SK-N-SH (cell line): ENCODE results near the gene TMEM266. TPM values are rescaled to one million over a fixed set of nuclear protein-coding genes. Genes with fewer than 3 reads are reported as not detected.

Experiments used
- CTCF ChIA-PET: fragments of 300-600, 350-600 bp; formaldehyde crosslinking; extraction: SDS; loops from one replicate; lab custom pipeline; 2021; lab: Yijun Ruan, JAX
- POLR2A ChIA-PET: fragments of 350-600 bp; sonication (Branson Sonifier 250); formaldehyde crosslinking; extraction: SDS; loops from one replicate; lab custom pipeline; 2020; ENCODE audit warnings: antibody characterized with exemption, inconsistent platforms; lab: Yijun Ruan, JAX
- DNase-seq: peaks from one replicate; pipeline ENCODE4 v3.0.0; 2012
- H2AFZ ChIP-seq: fragments of 200-600 bp; sonication (generic); 2 replicates; pipeline ENCODE4 v1.8.1; 2016; ENCODE audit warnings: antibody characterized with exemption, mild to moderate bottlenecking, low read depth
- H3F3A ChIP-seq: fragments of 200-600 bp; sonication (generic); replicated peaks from 2 replicates; pipeline ENCODE3; 2016; ENCODE audit warnings: antibody characterized with exemption, mild to moderate bottlenecking; ENCODE audit not compliant: insufficient read depth
- H3K27ac ChIP-seq, 2 experiments: fragments of 200-500 bp in 1 of 2; fragments of 200-600 bp in 1 of 2; sonication (Bioruptor generic) in 1 of 2; sonication (generic), shearing (Covaris generic) in 1 of 2; 2 replicates each; pipeline versions ENCODE4 v1.5.1 to v1.6.1; 2014 to 2016; ENCODE audit warnings: low read depth in 2 of 2, inconsistent platforms in 1 of 2, low read length in 1 of 2, mild to moderate bottlenecking in 1 of 2, mixed read lengths in 1 of 2
- H3K27me3 ChIP-seq: fragments of 200-600 bp; sonication (generic), shearing (Covaris generic); 2 replicates; pipeline ENCODE4 v1.6.1; 2016; ENCODE audit warnings: mixed run types; ENCODE audit not compliant: insufficient read depth
- H3K36me3 ChIP-seq, 2 experiments: fragments of 200-500 bp in 1 of 2; fragments of 200-600 bp in 1 of 2; sonication (Bioruptor generic) in 1 of 2; sonication (generic) in 1 of 2; replicated peaks in 1 of 2; 2 replicates each; pipeline versions ENCODE3 to v1.5.1; 2014 to 2016; ENCODE audit warnings: low read length in 1 of 2, mild to moderate bottlenecking in 1 of 2; ENCODE audit not compliant: insufficient read depth in 2 of 2, control insufficient read depth in 1 of 2
- H3K4me1 ChIP-seq, 2 experiments: fragments of 200-500 bp in 1 of 2; fragments of 200-600 bp in 1 of 2; sonication (Bioruptor generic) in 1 of 2; sonication (generic), shearing (Covaris generic) in 1 of 2; 2 replicates each; pipeline versions ENCODE4 v1.5.1 to v1.6.1; 2014 to 2016; ENCODE audit warnings: low read depth in 1 of 2, low read length in 1 of 2, mixed run types in 1 of 2; ENCODE audit not compliant: insufficient read depth in 2 of 2, control insufficient read depth in 1 of 2
- H3K4me2 ChIP-seq: fragments of 200-600 bp; sonication (generic), shearing (Covaris generic); 2 replicates; pipeline ENCODE4 v1.6.1; 2017; ENCODE audit warnings: mixed run types
- H3K4me3 ChIP-seq, 2 experiments: fragments of 200-500 bp in 1 of 2; fragments of 200-600 bp in 1 of 2; sonication (Bioruptor generic) in 1 of 2; sonication (generic), shearing (Covaris generic) in 1 of 2; 2 replicates each; pipeline versions ENCODE4 v1.5.1 to v1.8.1; 2014 to 2016; ENCODE audit warnings: low read depth in 2 of 2, inconsistent platforms in 1 of 2, low read length in 1 of 2, mild to moderate bottlenecking in 1 of 2, mixed read lengths in 1 of 2, moderate library complexity in 1 of 2
- H3K79me2 ChIP-seq: fragments of 200-600 bp; sonication (generic); 2 replicates; pipeline ENCODE4 v1.8.1; 2017; ENCODE audit warnings: mild to moderate bottlenecking; ENCODE audit not compliant: insufficient read depth
- H3K9ac ChIP-seq: fragments of 200-600 bp; sonication (generic); 2 replicates; pipeline ENCODE4 v1.6.1; 2017; ENCODE audit warnings: mixed run types
- H3K9me2 ChIP-seq: fragments of 200-600 bp; sonication (generic); 2 replicates; pipeline ENCODE4 v1.6.1; 2017; ENCODE audit warnings: mixed run types
- H3K9me3 ChIP-seq: fragments of 200-600 bp; sonication (generic); 2 replicates; pipeline ENCODE4 v1.6.1; 2017; ENCODE audit warnings: mixed run types, mild to moderate bottlenecking, moderate library complexity
- H4K20me1 ChIP-seq: fragments of 200-600 bp; sonication (generic); 2 replicates; pipeline ENCODE4 v1.6.1; 2017; ENCODE audit warnings: mild to moderate bottlenecking, mixed run types; ENCODE audit not compliant: insufficient read depth
- ELF1 ChIP-seq: IDR thresholded peaks from 2 replicates; pipeline ENCODE4 v1.4.0; 2012
- FOXJ3 ChIP-seq: sonication (generic); formaldehyde crosslinking; IDR thresholded peaks from 2 replicates; pipeline ENCODE4 v1.5.1; 2020; ENCODE audit warnings: mild to moderate bottlenecking, missing genetic modification reagents
- GATA2 ChIP-seq: sonication (generic); formaldehyde crosslinking; IDR thresholded peaks from 2 replicates; pipeline ENCODE4 v1.5.0; 2020; ENCODE audit warnings: mild to moderate bottlenecking, missing genetic modification reagents
- MAX ChIP-seq: IDR thresholded peaks from 2 replicates; pipeline ENCODE4 v1.4.0; 2012; ENCODE audit warnings: low read depth
- MXI1 ChIP-seq: IDR thresholded peaks from 2 replicates; pipeline ENCODE4 v1.6.1; 2012; ENCODE audit warnings: mild to moderate bottlenecking, low read depth, low read length, improper control_type of control experiment
- NFIC ChIP-seq: IDR thresholded peaks from 2 replicates; pipeline ENCODE4 v1.4.0; 2012; ENCODE audit warnings: borderline replicate concordance
- NRF1 ChIP-seq: IDR thresholded peaks from 2 replicates; pipeline ENCODE4 v1.6.1; 2012; ENCODE audit warnings: low read depth, mild to moderate bottlenecking, low read length
- POLR2AphosphoS5 ChIP-seq: IDR thresholded peaks from 2 replicates; pipeline ENCODE4 v1.6.1; 2012; ENCODE audit warnings: low read depth, low read length
- RAD21 ChIP-seq: IDR thresholded peaks from 2 replicates; pipeline ENCODE4 v1.6.1; 2012; ENCODE audit warnings: mild to moderate bottlenecking, low read length
- RCOR1 ChIP-seq: fragments of 150-350 bp; IDR thresholded peaks from 2 replicates; pipeline ENCODE4 v1.6.1; 2017; ENCODE audit warnings: antibody characterized with exemption, low read length
- RFX5 ChIP-seq: IDR thresholded peaks from 2 replicates; pipeline ENCODE4 v1.6.1; 2012; ENCODE audit warnings: mild to moderate bottlenecking, improper control_type of control experiment, low read length
- RXRA ChIP-seq: IDR thresholded peaks from 2 replicates; pipeline ENCODE4 v1.4.0; 2012; ENCODE audit warnings: low read depth, mild to moderate bottlenecking, borderline replicate concordance
- SIN3A ChIP-seq: IDR thresholded peaks from 2 replicates; pipeline ENCODE4 v1.6.1; 2012; ENCODE audit warnings: low read depth, mild to moderate bottlenecking, low read length, moderate library complexity, borderline replicate concordance
- SMC3 ChIP-seq: IDR thresholded peaks from 2 replicates; pipeline ENCODE4 v1.6.1; 2012; ENCODE audit warnings: low read depth, low read length, improper control_type of control experiment
- TCF12 ChIP-seq: IDR thresholded peaks from 2 replicates; pipeline ENCODE4 v1.4.0; 2012
- TEAD4 ChIP-seq: IDR thresholded peaks from 2 replicates; pipeline ENCODE4 v1.4.0; 2012; ENCODE audit warnings: mild to moderate bottlenecking, borderline replicate concordance; ENCODE audit not compliant: insufficient read depth
- USF1 ChIP-seq: IDR thresholded peaks from 2 replicates; pipeline ENCODE4 v1.4.0; 2012; ENCODE audit warnings: low read depth, borderline replicate concordance
- YY1 ChIP-seq: IDR thresholded peaks from 2 replicates; pipeline ENCODE4 v1.4.0; 2012; ENCODE audit warnings: low read depth, mild to moderate bottlenecking
- WGBS: methylation state at CpG from one replicate; pipeline ENCODE4 v1.1.6; 2017; ENCODE audit warnings: low lambda C conversion rate; 5-methylcytosine and 5-hydroxymethylcytosine counted together
- polyA plus RNA-seq, 3 experiments: library from polyadenylated mRNA; depleted of rRNA; stranded (reverse); fragments of >200 nt; gene quantifications; 2 replicates each; pipeline ENCODE4 v1.2.3, GENCODE V29; 2012
- TF ChIP-seq, protein P1 (sequence below): IDR thresholded peaks from 2 replicates; pipeline ENCODE4 v1.4.0; 2012; ENCODE audit warnings: low read depth, borderline replicate concordance
- TF ChIP-seq, protein P2 (sequence below): fragments of 150-350 bp; IDR thresholded peaks from 2 replicates; pipeline ENCODE4 v1.6.1; 2016; ENCODE audit warnings: mild to moderate bottlenecking, low read depth, low read length

Gene TMEM266
- polyA plus RNA-seq, 1 of the 3 experiments (the other 2 are of a cell fraction), result 0.07 TPM

DNA sequence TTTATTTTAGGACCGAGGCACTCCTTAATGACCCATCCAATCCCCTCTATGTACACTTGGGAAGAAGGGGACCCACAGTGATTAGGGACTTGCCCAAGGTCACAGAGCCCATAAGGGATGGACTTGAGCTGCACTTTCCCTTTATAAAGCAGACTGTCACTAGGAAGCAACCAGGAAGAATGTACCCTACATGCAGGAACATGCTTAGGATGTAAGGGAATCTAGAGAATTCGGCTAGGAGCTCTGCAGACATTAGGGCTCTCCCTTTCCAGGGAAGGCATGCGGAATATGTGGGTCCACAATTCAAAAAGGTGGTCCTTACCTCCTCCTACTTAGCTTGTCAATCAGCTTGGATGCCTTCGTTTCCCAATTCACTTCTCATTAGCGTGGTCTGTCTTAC lies 78.7 kb downstream of the TMEM266 start:
- Histone ChIP-seq H3K9me2 (no peaks in the 10 kb centered on the region), H3K27me3 (peaks cover 7% of the 10 kb centered on the region; the same call in 1 of the 2 replicates), H3K27ac (no peak overlapping the region), H3K4me2 (no peak overlapping the region), H3K9ac (no peak overlapping the region), H3F3A (no peaks in the 10 kb centered on the region), H3K4me3 (no peak overlapping the region), H4K20me1 (no peaks in the 10 kb centered on the region), H3K36me3 (no peaks in the 10 kb centered on the region), H2AFZ (no peak overlapping the region), H3K9me3 (no peaks in the 10 kb centered on the region), H3K4me1 (peaks cover 0 to 2% of the 10 kb centered on the region in 2 experiments; a peak in 1 of 4 replicates), H3K79me2 (no peaks in the 10 kb centered on the region)
- DNase-seq, result no peak
- POLR2A ChIA-PET, result interaction anchor here (1.3 kb wide), 1 partner anchor 78 kb away, joined by 5 read pairs; the partner anchor contains the start of gene TMEM266
- TF ChIP-seq FOXJ3 (CRISPR knock-in tag) (no peak), RAD21 (no peak), MXI1 (no peak), NFIC (no peak), GATA2 (CRISPR knock-in tag) (no peak), RXRA (no peak), SIN3A (no peak), NRF1 (no peak), MAX (no peak), RCOR1 (no peak), USF1 (no peak), POLR2AphosphoS5 (no peak), YY1 (no peak), RFX5 (no peak), TEAD4 (no peak), TCF12 (no peak), SMC3 (no peak), ELF1 (no peak)
- TF ChIP-seq, protein P1, sequence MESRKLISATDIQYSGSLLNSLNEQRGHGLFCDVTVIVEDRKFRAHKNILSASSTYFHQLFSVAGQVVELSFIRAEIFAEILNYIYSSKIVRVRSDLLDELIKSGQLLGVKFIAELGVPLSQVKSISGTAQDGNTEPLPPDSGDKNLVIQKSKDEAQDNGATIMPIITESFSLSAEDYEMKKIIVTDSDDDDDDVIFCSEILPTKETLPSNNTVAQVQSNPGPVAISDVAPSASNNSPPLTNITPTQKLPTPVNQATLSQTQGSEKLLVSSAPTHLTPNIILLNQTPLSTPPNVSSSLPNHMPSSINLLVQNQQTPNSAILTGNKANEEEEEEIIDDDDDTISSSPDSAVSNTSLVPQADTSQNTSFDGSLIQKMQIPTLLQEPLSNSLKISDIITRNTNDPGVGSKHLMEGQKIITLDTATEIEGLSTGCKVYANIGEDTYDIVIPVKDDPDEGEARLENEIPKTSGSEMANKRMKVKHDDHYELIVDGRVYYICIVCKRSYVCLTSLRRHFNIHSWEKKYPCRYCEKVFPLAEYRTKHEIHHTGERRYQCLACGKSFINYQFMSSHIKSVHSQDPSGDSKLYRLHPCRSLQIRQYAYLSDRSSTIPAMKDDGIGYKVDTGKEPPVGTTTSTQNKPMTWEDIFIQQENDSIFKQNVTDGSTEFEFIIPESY, result no peak
- TF ChIP-seq, protein P2, sequence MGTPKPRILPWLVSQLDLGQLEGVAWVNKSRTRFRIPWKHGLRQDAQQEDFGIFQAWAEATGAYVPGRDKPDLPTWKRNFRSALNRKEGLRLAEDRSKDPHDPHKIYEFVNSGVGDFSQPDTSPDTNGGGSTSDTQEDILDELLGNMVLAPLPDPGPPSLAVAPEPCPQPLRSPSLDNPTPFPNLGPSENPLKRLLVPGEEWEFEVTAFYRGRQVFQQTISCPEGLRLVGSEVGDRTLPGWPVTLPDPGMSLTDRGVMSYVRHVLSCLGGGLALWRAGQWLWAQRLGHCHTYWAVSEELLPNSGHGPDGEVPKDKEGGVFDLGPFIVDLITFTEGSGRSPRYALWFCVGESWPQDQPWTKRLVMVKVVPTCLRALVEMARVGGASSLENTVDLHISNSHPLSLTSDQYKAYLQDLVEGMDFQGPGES, result no peak
- CTCF ChIA-PET, result interaction anchor here (0.9 to 19.6 kb wide), 17 partner anchors 17 to 414 kb away, joined by 3 to 322 read pairs (median 7); partner anchors contain the start of genes FBXO22 and TMEM266
- 48% methylated on average over 5 of the region's 5 CpGs for WGBS
